BLaER1 (cell line): ENCODE results near the gene SLIT3.

Experiments
- H3K27ac ChIP-seq: shearing (Covaris generic); formaldehyde crosslinking; 2 replicates; pipeline ENCODE4 v1.8.1; 2022
- H3K27me3 ChIP-seq: shearing (Covaris generic); formaldehyde crosslinking; 2 replicates; pipeline ENCODE4 v1.8.1; 2022
- H3K36me3 ChIP-seq: shearing (Covaris generic); formaldehyde crosslinking; 2 replicates; pipeline ENCODE4 v1.8.1; 2022
- H3K4me1 ChIP-seq: shearing (Covaris generic); formaldehyde crosslinking; 2 replicates; pipeline ENCODE4 v1.8.1; 2022
- H3K4me2 ChIP-seq: shearing (Covaris generic); formaldehyde crosslinking; 2 replicates; pipeline ENCODE4 v1.8.1; 2022
- H3K4me3 ChIP-seq: shearing (Covaris generic); formaldehyde crosslinking; 2 replicates; pipeline ENCODE4 v1.8.1; 2022
- H3K9ac ChIP-seq: shearing (Covaris generic); formaldehyde crosslinking; 2 replicates; pipeline ENCODE4 v1.8.1; 2022
- H3K9me3 ChIP-seq: shearing (Covaris generic); formaldehyde crosslinking; 2 replicates; pipeline ENCODE4 v1.8.1; 2022
- H4K20me1 ChIP-seq: shearing (Covaris generic); formaldehyde crosslinking; 2 replicates; pipeline ENCODE4 v1.8.1; 2022
- Cebpa-rat ChIP-seq: shearing (Covaris generic); IDR thresholded peaks from 2 replicates; pipeline ENCODE4 v1.8.1; 2022

The SLIT3 gene

DNA sequence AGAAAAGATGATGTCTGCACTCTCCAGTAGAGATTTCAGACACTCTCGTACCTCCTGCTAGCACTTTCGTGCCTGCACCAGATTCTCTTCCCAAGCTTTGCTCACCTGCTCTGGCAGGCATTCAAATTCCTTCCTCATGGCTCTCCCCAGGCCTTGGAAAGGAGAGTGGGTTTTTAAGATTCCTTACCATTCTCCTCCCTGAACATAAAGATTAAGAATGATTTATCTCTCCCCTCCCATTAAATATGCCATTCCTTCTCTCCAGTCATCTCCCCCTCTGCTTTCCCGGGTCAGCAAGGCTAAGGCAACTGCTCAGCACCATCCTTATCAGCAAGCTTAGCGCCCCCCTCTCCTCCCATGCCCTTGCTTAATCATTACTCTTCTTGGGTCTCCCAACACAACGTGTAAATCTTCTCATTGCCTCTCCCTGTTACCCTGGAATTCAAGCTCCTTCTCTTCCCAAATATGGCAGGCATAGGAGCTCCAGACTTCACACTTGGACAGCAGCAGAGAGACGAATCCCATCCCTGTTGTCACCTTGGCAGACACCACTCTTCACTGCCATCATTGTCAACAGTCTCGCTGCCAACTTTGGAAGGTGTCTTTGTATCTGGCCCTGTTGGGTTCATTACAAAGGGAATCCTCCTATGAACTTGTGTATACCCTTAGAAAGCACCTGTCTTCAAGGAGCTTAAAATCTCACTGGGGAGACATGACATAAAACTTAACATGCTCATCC lies 332.9 kb downstream of the SLIT3 start:
- no peak overlapping the region for H3K4me3 ChIP-seq
- no peak for TF ChIP-seq Cebpa-rat
- H4K20me1 ChIP-seq: no peaks in the 10 kb centered on the region
- H3K9ac ChIP-seq: no peak overlapping the region
- no peak overlapping the region for H3K27ac ChIP-seq
- H3K36me3 ChIP-seq: no peaks in the 10 kb centered on the region
- no peak overlapping the region for H3K4me2 ChIP-seq
- H3K27me3 ChIP-seq: no peaks in the 10 kb centered on the region
- no peaks in the 10 kb centered on the region for H3K4me1 ChIP-seq
- H3K9me3 ChIP-seq: no peaks in the 10 kb centered on the region

DNA sequence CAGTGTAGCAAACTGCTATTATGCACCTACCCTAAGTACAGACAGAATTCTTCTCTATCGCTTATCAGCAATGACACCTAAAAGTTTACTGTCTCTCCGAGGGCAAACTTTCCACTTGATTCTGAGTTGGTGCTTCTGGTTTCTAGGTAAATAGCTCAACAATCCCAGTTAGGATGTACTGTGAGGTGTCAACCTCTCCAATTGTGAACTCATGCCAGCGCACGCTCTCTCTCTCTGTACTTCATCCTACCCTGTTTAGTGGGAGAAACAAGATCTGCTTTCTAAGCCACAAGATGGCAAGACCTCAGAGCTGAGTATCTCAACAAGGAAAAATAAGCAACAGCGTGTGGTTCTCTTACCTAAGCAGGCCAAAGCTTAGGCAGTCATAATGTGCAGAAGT lies 335.3 kb downstream of the SLIT3 start:
- Histone ChIP-seq H3K27me3 (no peaks in the 10 kb centered on the region), H3K36me3 (no peaks in the 10 kb centered on the region), H3K4me2 (no peak overlapping the region), H3K27ac (no peak overlapping the region), H3K4me1 (no peaks in the 10 kb centered on the region), H3K9ac (no peak overlapping the region), H3K9me3 (no peaks in the 10 kb centered on the region), H4K20me1 (no peaks in the 10 kb centered on the region), H3K4me3 (no peak overlapping the region)
- TF ChIP-seq Cebpa-rat: no peak

DNA sequence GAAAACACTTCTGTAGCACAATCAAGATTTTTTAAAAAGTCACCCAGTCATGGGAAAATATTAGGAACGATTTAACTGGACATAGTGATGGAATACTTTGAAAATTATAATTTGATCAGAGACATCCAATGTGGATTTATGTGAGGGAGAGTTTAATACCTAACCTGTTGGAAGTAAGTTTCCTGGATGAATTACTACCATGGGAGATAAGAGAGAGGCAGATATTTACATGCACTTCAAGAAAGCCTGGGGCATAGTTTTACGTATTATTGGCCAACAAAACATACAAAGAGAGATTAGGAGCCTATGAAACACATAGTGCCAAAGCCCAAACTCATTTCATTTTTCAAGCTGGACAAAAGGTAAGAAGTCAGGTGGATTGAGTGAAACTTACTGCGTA lies 336.8 kb downstream of the SLIT3 start:
- H3K27ac ChIP-seq: no peak overlapping the region
- H3K27me3 ChIP-seq: no peaks in the 10 kb centered on the region

DNA sequence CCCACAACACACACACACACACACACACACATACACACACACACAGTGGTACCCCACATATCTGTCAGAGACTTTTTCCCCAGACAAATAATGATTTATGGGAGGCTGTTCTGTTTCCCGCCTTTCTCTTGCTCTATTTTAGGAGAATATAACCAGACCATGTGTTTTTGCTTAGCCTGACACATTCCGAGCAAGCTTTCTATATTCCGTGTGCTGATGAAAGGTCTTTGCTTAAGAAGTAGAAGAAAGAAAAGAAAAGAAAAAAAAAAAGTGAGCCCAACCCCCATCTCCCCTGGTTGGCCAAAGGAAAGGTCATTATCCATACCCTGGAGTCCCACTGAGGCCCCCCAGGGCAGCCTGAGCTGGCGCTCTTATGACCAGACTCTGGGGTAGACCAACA lies 338.6 kb downstream of the SLIT3 start:
- no peaks in the 10 kb centered on the region for H3K4me1 ChIP-seq
- no peak overlapping the region for H3K4me2 ChIP-seq
- H3K27ac ChIP-seq: no peak overlapping the region
- no peaks in the 10 kb centered on the region for H3K36me3 ChIP-seq
- no peak overlapping the region for H3K4me3 ChIP-seq
- no peaks in the 10 kb centered on the region for H4K20me1 ChIP-seq
- H3K9me3 ChIP-seq: no peaks in the 10 kb centered on the region
- TF ChIP-seq Cebpa-rat: no peak
- H3K27me3 ChIP-seq: no peaks in the 10 kb centered on the region
- no peak overlapping the region for H3K9ac ChIP-seq

More for the DNA sequence above, 336.8 kb downstream of the SLIT3 start:
- no peaks in the 10 kb centered on the region for H3K4me1 ChIP-seq
- H3K4me2 ChIP-seq: no peak overlapping the region
- no peaks in the 10 kb centered on the region for H3K36me3 ChIP-seq
- no peak for TF ChIP-seq Cebpa-rat
- no peak overlapping the region for H3K9ac ChIP-seq
- no peaks in the 10 kb centered on the region for H3K9me3 ChIP-seq
- H3K4me3 ChIP-seq: no peak overlapping the region
- H4K20me1 ChIP-seq: no peaks in the 10 kb centered on the region

- no peaks in the 10 kb centered on the region for H3K36me3 ChIP-seq
- no peak overlapping the region for H3K9ac ChIP-seq
- TF ChIP-seq Cebpa-rat: no peak
- no peaks in the 10 kb centered on the region for H3K4me1 ChIP-seq
- no peak overlapping the region for H3K27ac ChIP-seq
- no peaks in the 10 kb centered on the region for H4K20me1 ChIP-seq
- no peaks in the 10 kb centered on the region for H3K9me3 ChIP-seq
- no peak overlapping the region for H3K4me2 ChIP-seq
- H3K4me3 ChIP-seq: no peak overlapping the region
- H3K27me3 ChIP-seq: no peaks in the 10 kb centered on the region
These were observed 339.3 kb downstream of the SLIT3 start for GRCh38 chr5:168961681-168962080.

DNA sequence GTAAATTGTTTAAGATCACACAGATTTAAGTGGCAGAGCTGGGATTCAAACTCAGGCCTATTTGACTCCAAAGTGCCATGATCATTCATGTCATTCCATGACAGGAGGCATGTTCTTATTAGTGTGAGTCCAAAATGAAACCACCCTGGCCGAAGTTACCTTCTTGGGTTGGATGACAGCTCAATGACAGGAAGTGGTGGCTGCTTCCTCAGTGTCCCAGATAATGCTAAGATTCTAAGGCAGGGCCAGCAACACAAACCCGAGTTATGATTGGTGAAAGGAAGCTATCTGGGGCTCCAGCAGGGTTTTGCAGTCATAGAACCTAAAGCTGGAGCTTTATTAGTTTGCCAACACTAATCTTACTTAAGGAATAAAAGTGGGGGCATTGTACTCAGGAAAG lies 340.4 kb downstream of the SLIT3 start:
- Histone ChIP-seq H3K36me3 (no peaks in the 10 kb centered on the region), H3K4me2 (no peak overlapping the region), H3K4me1 (no peaks in the 10 kb centered on the region), H4K20me1 (no peaks in the 10 kb centered on the region), H3K4me3 (no peak overlapping the region), H3K9ac (no peak overlapping the region), H3K27ac (no peak overlapping the region), H3K9me3 (no peaks in the 10 kb centered on the region), H3K27me3 (no peaks in the 10 kb centered on the region)
- no peak for TF ChIP-seq Cebpa-rat

- no peak for TF ChIP-seq Cebpa-rat
- H3K9ac ChIP-seq: no peak overlapping the region
- H3K4me3 ChIP-seq: no peak overlapping the region
- no peaks in the 10 kb centered on the region for H4K20me1 ChIP-seq
- no peak overlapping the region for H3K4me2 ChIP-seq
- no peaks in the 10 kb centered on the region for H3K4me1 ChIP-seq
- no peaks in the 10 kb centered on the region for H3K36me3 ChIP-seq
- H3K9me3 ChIP-seq: no peaks in the 10 kb centered on the region
- no peak overlapping the region for H3K27ac ChIP-seq
- no peaks in the 10 kb centered on the region for H3K27me3 ChIP-seq
These were observed 347.6 kb downstream of the SLIT3 start for GRCh38 chr5:168953351-168953750.

DNA sequence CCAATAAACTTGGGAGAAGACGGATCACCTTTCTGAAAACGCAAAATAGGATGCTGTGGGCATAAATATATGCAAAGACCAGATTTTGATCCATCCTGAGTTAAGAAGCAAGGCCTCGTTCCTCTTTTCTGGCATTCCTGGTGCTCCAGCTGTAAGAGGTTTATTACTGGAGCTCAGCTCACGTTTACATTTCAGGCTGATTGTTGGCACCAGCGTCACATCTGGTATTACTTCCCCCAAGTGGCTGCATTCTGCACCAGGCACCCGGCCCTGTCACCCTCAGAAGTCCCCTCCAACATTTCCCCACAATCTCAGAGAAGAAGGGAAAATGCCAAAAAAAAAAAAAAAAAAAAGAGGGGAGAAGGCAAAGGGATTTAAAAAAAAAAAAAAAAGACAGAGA lies 348.7 kb downstream of the SLIT3 start:
- TF ChIP-seq Cebpa-rat: no peak
- H3K4me2 ChIP-seq: no peak overlapping the region
- no peaks in the 10 kb centered on the region for H3K9me3 ChIP-seq
- H3K9ac ChIP-seq: no peak overlapping the region
- no peak overlapping the region for H3K27ac ChIP-seq
- no peak overlapping the region for H3K4me3 ChIP-seq
- no peaks in the 10 kb centered on the region for H4K20me1 ChIP-seq
- no peaks in the 10 kb centered on the region for H3K36me3 ChIP-seq
- no peaks in the 10 kb centered on the region for H3K4me1 ChIP-seq
- H3K27me3 ChIP-seq: no peaks in the 10 kb centered on the region

DNA sequence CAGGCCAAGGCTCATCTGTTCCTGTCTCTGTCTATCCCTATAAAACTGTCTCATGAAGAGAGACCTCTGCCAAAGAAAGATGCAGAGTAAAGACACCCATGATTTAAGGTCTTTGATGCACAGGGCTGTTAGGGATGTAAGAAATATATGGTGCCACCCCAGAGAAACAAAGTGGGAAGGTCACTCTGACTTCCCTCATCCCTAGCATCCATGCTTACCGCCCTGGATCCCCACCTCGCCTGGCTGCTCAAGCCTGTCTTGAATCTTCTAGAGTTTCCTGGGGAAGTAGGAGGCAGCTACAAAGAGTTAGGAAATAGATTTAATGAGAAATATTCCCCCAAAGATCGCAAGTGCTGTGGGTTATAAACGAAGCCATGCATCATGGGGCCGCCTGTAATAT lies 349.2 kb downstream of the SLIT3 start:
- Histone ChIP-seq H3K36me3 (no peaks in the 10 kb centered on the region), H3K27me3 (no peaks in the 10 kb centered on the region), H3K4me1 (no peaks in the 10 kb centered on the region), H3K9ac (no peak overlapping the region), H3K4me3 (no peak overlapping the region), H3K9me3 (no peaks in the 10 kb centered on the region), H3K4me2 (no peak overlapping the region), H3K27ac (no peak overlapping the region), H4K20me1 (no peaks in the 10 kb centered on the region)
- no peak for TF ChIP-seq Cebpa-rat

- H3K4me1 ChIP-seq: no peaks in the 10 kb centered on the region
- H3K9ac ChIP-seq: no peak overlapping the region
- no peak overlapping the region for H3K4me2 ChIP-seq
- TF ChIP-seq Cebpa-rat: no peak
- H3K27me3 ChIP-seq: no peaks in the 10 kb centered on the region
- no peaks in the 10 kb centered on the region for H3K9me3 ChIP-seq
- no peaks in the 10 kb centered on the region for H4K20me1 ChIP-seq
- no peak overlapping the region for H3K27ac ChIP-seq
- no peaks in the 10 kb centered on the region for H3K36me3 ChIP-seq
- H3K4me3 ChIP-seq: no peak overlapping the region
These were observed 349.6 kb downstream of the SLIT3 start for GRCh38 chr5:168951356-168951755.
